HuH-7.5 (cell line): Measurements from ENCODE around the gene LGI1.
A peak's percentile ranks its signal among the peaks of the same experiment; 100 is the strongest.
"Not testable (repeated sequence)": the region's sequence is repeated elsewhere in the genome, so short reads cannot be mapped to it uniquely, and the experiment has no call there.

Source experiments
- DNase-seq: peaks from one replicate; pipeline ENCODE4 v3.0.0; 2011; ENCODE audit warnings: low spot score

The LGI1 gene

GRCh38 chr10:93807371-93807770 lies 49.6 kb downstream of the LGI1 start:
- no peak for DNase-seq

- no peak for DNase-seq
Measured at GRCh38 chr10:93812659-93813338, 55.1 kb downstream of the LGI1 start.

GRCh38 chr10:93813507-93814465 lies 56.0 kb downstream of the LGI1 start:
- no peak for DNase-seq

GRCh38 chr10:93815304-93816096 lies 57.8 kb downstream of the LGI1 start:
- DNase-seq = no peak

- DNase-seq = peak; percentile 18
Measured at GRCh38 chr10:93816123-93816747, 58.5 kb downstream of the LGI1 start.

- DNase-seq = no peak
Measured at GRCh38 chr10:93818086-93818485, 60.4 kb downstream of the LGI1 start.

- no peak for DNase-seq
Measured at GRCh38 chr10:93819520-93819919, 61.8 kb downstream of the LGI1 start.

- DNase-seq = no peak
Measured at GRCh38 chr10:93820434-93820833, 62.7 kb downstream of the LGI1 start.

- no peak for DNase-seq
Measured at GRCh38 chr10:93821051-93821772, 63.5 kb downstream of the LGI1 start.

- DNase-seq = no peak
Measured at GRCh38 chr10:93826355-93826754, 68.6 kb downstream of the LGI1 start.

GRCh38 chr10:93827056-93827804 lies 69.5 kb downstream of the LGI1 start:
- no peak for DNase-seq

- DNase-seq = not testable (repeated sequence)
Measured at GRCh38 chr10:93831065-93831464, 73.3 kb downstream of the LGI1 start.

- no peak for DNase-seq
Measured at GRCh38 chr10:93835770-93836169, 78.0 kb downstream of the LGI1 start.

GRCh38 chr10:93837822-93838221 lies 80.1 kb downstream of the LGI1 start:
- DNase-seq = no peak

- no peak for DNase-seq
Measured at GRCh38 chr10:93838278-93838677, 80.5 kb downstream of the LGI1 start.

GRCh38 chr10:93841961-93842360 lies 84.2 kb downstream of the LGI1 start:
- no peak for DNase-seq

- no peak for DNase-seq
Measured at GRCh38 chr10:93844979-93845626, 87.4 kb downstream of the LGI1 start.
